GM12873 (cell line): ENCODE measurements around the gene CIROP.

ENCODE experiments used
- CTCF ChIP-seq: IDR thresholded peaks from 2 replicates; pipeline ENCODE4 v1.5.1; 2012; ENCODE audit warnings: low read depth, mild to moderate bottlenecking, moderate library complexity, low read length, control low read depth; ENCODE audit not compliant: insufficient read depth; ENCODE audit errors: missing control alignments

Gene CIROP

GRCh38 chr14:23117371-23118020 is 12.7 kb upstream of the CIROP start:
- no peak for TF ChIP-seq CTCF

GRCh38 chr14:23115918-23116317 is 11.1 kb upstream of the CIROP start:
- no peak for TF ChIP-seq CTCF

GRCh38 chr14:23115039-23115731 is 10.4 kb upstream of the CIROP start:
- no peak for TF ChIP-seq CTCF

GRCh38 chr14:23114669-23115038 is 9.9 kb upstream of the CIROP start:
- no peak for TF ChIP-seq CTCF

- no peak for TF ChIP-seq CTCF
Observed at GRCh38 chr14:23114120-23114458, 9.3 kb upstream of the CIROP start.

GRCh38 chr14:23113431-23114119 is 8.8 kb upstream of the CIROP start:
- no peak for TF ChIP-seq CTCF

GRCh38 chr14:23112359-23113178 is 7.8 kb upstream of the CIROP start:
- TF ChIP-seq CTCF: no peak
